NCI-H1417 (cell line): ENCODE measurements around the gene LFNG.
A peak's percentile ranks its signal among the peaks of the same experiment; 100 is the strongest.

Experiments
- DNase-seq, 3 experiments: peaks; one replicate each; lab custom pipeline; 2025; lab: John Stamatoyannopoulos, UW

Gene LFNG

DNA sequence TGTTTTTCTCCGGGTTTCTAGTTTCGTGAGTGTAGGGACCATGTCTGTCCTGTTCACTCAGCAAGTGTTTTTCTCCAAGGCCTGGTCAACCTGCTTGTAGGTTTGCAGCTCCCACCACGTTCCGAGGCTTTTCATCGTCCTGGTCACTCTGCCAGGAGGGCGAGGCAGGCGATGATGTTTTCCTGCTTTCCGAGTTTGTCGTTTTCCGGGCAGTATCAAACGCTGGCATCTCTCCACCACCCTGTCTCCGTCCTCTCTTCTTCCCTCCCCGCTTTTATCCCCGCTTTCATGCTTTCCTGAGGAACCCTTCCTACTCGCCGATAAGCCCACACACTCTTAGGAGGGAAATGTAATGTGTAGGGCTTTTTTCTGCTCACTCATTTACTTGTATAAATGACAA lies 50.4 kb downstream of the LFNG start:
- DNase-seq = no peak

DNA sequence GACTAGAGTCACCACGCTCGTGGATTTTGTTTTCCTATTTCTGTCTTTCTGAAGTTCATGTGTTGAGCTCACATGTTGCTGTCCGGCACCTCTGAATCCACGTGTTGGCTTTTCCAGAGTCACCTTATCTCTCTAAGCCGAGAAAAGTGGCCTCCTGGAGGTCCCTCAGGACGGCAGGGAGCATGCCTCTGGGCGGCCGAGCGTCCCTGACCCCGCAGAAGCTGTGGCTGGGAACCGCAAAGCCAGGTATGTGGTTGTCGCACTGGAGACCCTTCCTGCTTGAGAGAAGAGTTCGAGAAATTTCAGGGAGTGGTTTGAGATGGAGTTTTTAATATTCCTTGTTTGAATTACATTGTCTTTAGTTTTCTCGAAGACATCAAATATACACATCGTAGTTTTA lies 51.8 kb downstream of the LFNG start:
- no peak for DNase-seq

DNA sequence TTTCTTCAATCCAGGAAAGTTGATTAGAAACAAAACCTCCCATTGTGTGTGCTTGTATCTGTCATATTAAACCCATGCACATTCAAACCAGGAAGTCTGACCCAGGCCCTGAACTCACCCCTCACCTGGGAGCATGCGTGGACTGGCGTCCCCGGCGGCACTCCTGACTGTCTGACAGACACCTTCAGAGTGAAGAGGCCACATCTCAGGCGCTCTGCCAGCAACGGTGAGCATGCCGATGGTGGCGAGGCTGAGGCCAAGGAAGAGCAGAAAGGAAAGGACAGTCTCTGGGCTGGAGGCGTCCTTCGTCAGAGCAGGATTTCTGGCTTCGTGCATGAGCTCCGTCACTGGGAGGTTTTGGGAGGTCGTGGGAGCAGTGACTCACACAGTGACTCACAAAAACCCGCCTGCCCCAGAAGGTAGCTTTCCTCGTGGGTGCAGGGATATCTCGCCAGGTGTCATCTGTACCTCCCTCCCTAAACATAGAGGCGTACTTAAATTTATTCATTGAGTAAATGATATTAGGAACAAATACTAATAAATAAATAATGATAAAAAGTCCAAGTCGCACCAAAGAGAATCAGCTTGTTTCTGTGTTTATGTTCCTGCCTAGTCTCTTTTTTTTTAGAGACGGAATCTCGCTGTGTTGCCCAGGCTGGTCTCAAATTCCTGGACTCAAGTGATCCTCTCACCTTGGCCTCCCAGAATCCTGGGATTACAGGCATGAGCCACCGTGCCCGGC lies 52.7 kb downstream of the LFNG start:
- no peak for DNase-seq

DNA sequence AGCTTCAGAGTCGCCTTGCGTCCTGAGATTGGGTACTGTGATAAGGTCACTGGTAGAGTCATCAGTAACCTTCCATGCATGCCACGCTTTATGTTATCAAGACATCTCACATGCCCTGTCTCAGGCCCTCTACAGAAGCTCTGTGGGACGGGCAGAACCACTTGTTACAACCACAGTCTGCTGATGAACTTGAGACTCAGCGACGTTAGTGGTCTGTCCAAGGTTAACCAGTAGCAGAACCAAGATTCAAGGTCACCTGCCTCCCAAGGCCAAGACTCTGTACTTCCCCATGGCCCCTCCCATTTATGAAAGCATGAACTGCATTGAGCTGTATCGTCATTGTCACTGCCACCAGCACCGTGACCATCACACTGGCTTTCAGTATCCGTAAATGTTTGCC lies 54.2 kb downstream of the LFNG start:
- no peak for DNase-seq

DNA sequence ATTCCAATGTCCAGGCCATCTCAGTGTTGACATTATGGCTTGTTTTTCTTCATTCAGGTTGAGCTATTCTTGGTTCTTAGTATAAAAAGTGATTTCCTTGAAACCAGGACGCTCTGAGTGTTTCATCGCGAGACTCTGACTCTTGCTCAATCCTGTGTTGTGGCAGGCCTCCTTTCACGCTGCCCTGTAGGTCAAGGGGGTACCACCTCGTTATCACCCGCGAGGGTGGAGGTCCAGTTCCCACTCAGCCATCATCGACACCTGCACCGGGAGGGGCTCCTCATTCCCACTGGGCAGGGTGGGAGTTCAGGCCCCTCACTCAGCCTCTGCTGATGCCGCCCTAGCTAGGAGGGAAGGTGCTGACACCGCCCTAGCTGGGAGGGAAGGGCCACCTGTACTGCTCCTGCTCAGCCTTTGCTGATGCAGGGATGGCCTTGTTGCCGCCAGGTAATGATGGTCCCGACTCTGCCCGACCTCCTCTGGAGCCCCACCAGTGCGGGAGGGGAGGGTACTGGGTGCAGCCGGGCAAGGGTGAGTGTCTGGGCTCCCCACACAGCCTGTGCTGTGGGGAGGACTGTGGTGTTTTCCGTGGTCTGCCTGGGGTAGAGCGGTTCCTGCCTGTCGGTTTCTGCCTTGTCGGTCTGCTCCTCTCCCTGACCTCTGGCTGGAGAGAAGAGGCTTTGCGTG lies 55.6 kb downstream of the LFNG start:
- no peak for DNase-seq

DNA sequence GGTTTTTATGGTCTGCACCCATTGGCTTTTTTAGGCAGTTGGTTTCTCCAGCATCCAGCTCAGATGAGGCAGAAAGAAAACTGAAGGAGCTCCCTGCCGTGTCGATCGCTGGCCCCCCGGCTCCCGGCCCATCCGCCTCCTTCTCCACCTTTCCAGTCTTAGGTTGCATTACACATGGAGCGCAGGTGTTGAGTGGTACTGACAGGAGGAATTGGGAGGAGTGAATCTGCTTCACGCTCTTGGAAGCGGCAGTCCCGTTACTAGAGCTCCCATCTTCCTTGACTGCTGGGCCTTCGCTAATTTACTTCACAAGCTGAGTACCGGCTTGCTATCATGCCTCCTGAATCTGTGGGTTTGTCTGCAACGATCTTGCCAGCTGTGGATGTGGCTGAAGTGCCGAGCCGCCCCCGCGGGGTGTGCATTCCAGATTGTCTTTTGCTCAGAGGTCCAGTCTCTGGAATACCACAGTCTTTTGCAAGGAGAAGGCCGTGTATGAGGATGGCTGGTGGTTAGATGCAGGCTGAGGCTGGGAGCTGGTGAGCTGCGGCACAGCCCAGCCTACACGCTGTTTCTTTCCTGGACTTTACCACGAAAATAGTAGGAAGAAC lies 56.3 kb downstream of the LFNG start:
- DNase-seq = peak in 1 of 3 experiments; percentile 14

DNA sequence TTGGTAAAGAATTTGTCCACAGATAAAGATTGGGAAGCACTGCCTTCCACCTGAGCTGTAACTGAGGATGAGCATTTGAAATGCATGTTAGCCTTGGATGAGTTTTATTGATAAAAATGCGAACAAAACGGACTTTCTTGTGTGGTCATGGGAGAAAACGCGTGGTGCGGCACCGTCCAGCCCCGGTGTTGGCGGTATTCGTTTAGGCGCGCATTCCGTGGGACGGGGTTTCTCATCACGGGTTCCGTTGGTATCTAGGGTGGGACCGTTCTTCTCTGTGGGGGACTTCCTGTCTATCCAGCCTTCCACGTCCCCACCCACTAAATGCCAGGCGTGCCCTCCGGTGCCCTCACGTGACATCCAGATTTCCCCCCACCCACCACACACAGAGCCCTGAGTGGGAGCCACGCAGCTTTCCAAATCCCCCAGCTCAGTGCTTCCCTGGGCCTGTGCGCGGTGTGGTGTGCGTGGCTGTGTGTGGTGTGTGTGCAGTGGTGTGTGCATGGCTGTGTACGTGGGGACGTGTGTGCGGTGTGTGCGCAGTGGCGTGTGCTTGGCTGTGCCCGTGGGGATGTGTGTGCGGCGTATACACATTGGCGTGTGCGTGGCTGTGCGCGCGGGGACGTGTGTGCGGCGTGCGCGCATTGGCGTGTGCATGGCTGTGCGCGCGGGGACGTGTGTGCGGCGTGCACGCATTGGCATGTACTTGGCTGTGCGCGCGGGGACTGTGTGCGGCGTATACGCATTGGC lies 57.3 kb downstream of the LFNG start:
- DNase-seq = no peak
